Activated naive CD4-positive, alpha-beta T cell treated with anti-CD3 and anti-CD28 coated beads, Interleukin-2, amount 50 U/mL, for 72 hours (primary cell): ENCODE measurements around the gene ANKIB1. TPM values are rescaled to one million over a fixed set of nuclear protein-coding genes. Genes with fewer than 3 reads are reported as not detected.

Source experiments
- ATAC-seq, 2 donors: fragments of 150-1000 bp; cut with Tn5 transposase; 2 replicates each; pipeline ENCODE4 v1.10.0; 2021; ENCODE audit warnings: mild to moderate bottlenecking in 2 of 2, moderate library complexity in 2 of 2
- DNase-seq, 2 donors: peaks; one replicate each; pipeline ENCODE4 v3.0.0; 2021 to 2022; ENCODE audit warnings: low spot score in 2 of 2
- H3K27ac Mint-ChIP-seq, 2 donors: one replicate each; pipeline ENCODE4 v1.8.0; 2022; ENCODE audit warnings: mild to moderate bottlenecking in 2 of 2, mixed read lengths in 2 of 2
- H3K36me3 Mint-ChIP-seq, 2 donors: one replicate each; pipeline ENCODE4 v1.8.0; 2022; ENCODE audit warnings: mixed read lengths in 2 of 2
- H3K9me3 Mint-ChIP-seq, 2 donors: one replicate each; pipeline ENCODE4 v1.8.0; 2022; ENCODE audit warnings: mixed read lengths in 2 of 2
- total RNA-seq, 2 donors: library from RNA; stranded (reverse); gene quantifications; one replicate each; pipeline ENCODE4 v1.2.3, GENCODE V29; 2022

Gene ANKIB1
- total RNA-seq, 2 donors from 2014 or later: 34.4 to 50.7 TPM

GRCh38 chr7:92296235-92296634 is 50.5 kb downstream of the ANKIB1 start:
- Mint-ChIP-seq H3K36me3 (no peaks in the 10 kb centered on the region), H3K9me3 (no peaks in the 10 kb centered on the region), H3K27ac (no peak overlapping the region)
- DNase-seq (no peak), ATAC-seq (no peak)

- no peaks in the 10 kb centered on the region for H3K9me3 Mint-ChIP-seq
- H3K36me3 Mint-ChIP-seq: no peaks in the 10 kb centered on the region
- DNase-seq (no peak), ATAC-seq (no peak)
- H3K27ac Mint-ChIP-seq: no peak overlapping the region
These were observed 51.2 kb downstream of the ANKIB1 start for GRCh38 chr7:92296880-92297445.

GRCh38 chr7:92297736-92298135 is 52.0 kb downstream of the ANKIB1 start:
- Mint-ChIP-seq H3K36me3 (no peaks in the 10 kb centered on the region), H3K27ac (no peak overlapping the region), H3K9me3 (no peaks in the 10 kb centered on the region)
- DNase-seq (no peak), ATAC-seq (no peak)

GRCh38 chr7:92303761-92304160 is 58.0 kb downstream of the ANKIB1 start:
- H3K9me3 Mint-ChIP-seq: no peaks in the 10 kb centered on the region
- ATAC-seq (no peak), DNase-seq (no peak)
- no peak overlapping the region for H3K27ac Mint-ChIP-seq
- H3K36me3 Mint-ChIP-seq: no peaks in the 10 kb centered on the region

GRCh38 chr7:92304406-92304893 is 58.7 kb downstream of the ANKIB1 start:
- DNase-seq: no peak
- ATAC-seq: no peak
- no peaks in the 10 kb centered on the region for H3K36me3 Mint-ChIP-seq
- no peak overlapping the region for H3K27ac Mint-ChIP-seq
- no peaks in the 10 kb centered on the region for H3K9me3 Mint-ChIP-seq

- Mint-ChIP-seq H3K9me3 (no peaks in the 10 kb centered on the region), H3K36me3 (no peaks in the 10 kb centered on the region), H3K27ac (peak overlapping the region in 1 of 2 donors; percentile 35)
- DNase-seq (no peak), ATAC-seq (no peak)
These were observed 60.4 kb downstream of the ANKIB1 start for GRCh38 chr7:92306153-92306552.

- H3K27ac Mint-ChIP-seq: no peak overlapping the region
- no peaks in the 10 kb centered on the region for H3K9me3 Mint-ChIP-seq
- no peak for ATAC-seq
- H3K36me3 Mint-ChIP-seq: no peaks in the 10 kb centered on the region
- DNase-seq: no peak
These were observed 67.3 kb downstream of the ANKIB1 start for GRCh38 chr7:92313055-92313454.

GRCh38 chr7:92319243-92319642 is 73.5 kb downstream of the ANKIB1 start:
- Mint-ChIP-seq H3K9me3 (no peaks in the 10 kb centered on the region), H3K36me3 (peaks cover 0 to 6% of the 10 kb centered on the region in 2 donors), H3K27ac (no peak overlapping the region)
- DNase-seq (no peak), ATAC-seq (no peak)

- peaks cover 0 to 8% of the 10 kb centered on the region in 2 donors for H3K36me3 Mint-ChIP-seq
- H3K9me3 Mint-ChIP-seq: no peaks in the 10 kb centered on the region
- ATAC-seq: no peak
- no peak for DNase-seq
- H3K27ac Mint-ChIP-seq: no peak overlapping the region
These were observed 79.4 kb downstream of the ANKIB1 start for GRCh38 chr7:92325173-92325572.

GRCh38 chr7:92325858-92326257 is 80.1 kb downstream of the ANKIB1 start:
- no peak for DNase-seq
- H3K27ac Mint-ChIP-seq: no peak overlapping the region
- ATAC-seq: no peak
- H3K9me3 Mint-ChIP-seq: no peaks in the 10 kb centered on the region
- peaks cover 0 to 5% of the 10 kb centered on the region in 2 donors for H3K36me3 Mint-ChIP-seq

GRCh38 chr7:92330835-92331438 is 85.2 kb downstream of the ANKIB1 start:
- Mint-ChIP-seq H3K27ac (no peak overlapping the region), H3K36me3 (peaks cover 6 to 9% of the 10 kb centered on the region in 2 donors), H3K9me3 (no peaks in the 10 kb centered on the region)
- ATAC-seq (no peak), DNase-seq (no peak)

GRCh38 chr7:92331508-92331907 is 85.7 kb downstream of the ANKIB1 start:
- Mint-ChIP-seq H3K27ac (no peak overlapping the region), H3K9me3 (no peaks in the 10 kb centered on the region)

GRCh38 chr7:92332782-92333181 is 87.0 kb downstream of the ANKIB1 start:
- DNase-seq (no peak), ATAC-seq (no peak)
- no peak overlapping the region for H3K27ac Mint-ChIP-seq
- H3K36me3 Mint-ChIP-seq: peaks cover 9 to 12% of the 10 kb centered on the region in 2 donors
- H3K9me3 Mint-ChIP-seq: no peaks in the 10 kb centered on the region

More at GRCh38 chr7:92331508-92331907, 85.7 kb downstream of the ANKIB1 start:
- H3K36me3 Mint-ChIP-seq: peaks cover 9 to 12% of the 10 kb centered on the region in 2 donors
- no peak for ATAC-seq
- DNase-seq: no peak

- DNase-seq (no peak), ATAC-seq (no peak)
- Mint-ChIP-seq H3K27ac (no peak overlapping the region), H3K9me3 (no peaks in the 10 kb centered on the region), H3K36me3 (peaks cover 9 to 12% of the 10 kb centered on the region in 2 donors)
These were observed 88.1 kb downstream of the ANKIB1 start for GRCh38 chr7:92333866-92334265.

GRCh38 chr7:92335574-92335973 is 89.8 kb downstream of the ANKIB1 start:
- ATAC-seq (no peak), DNase-seq (no peak)
- peaks cover 4 to 12% of the 10 kb centered on the region in 2 donors for H3K36me3 Mint-ChIP-seq
- no peaks in the 10 kb centered on the region for H3K9me3 Mint-ChIP-seq
- no peak overlapping the region for H3K27ac Mint-ChIP-seq

GRCh38 chr7:92336662-92337340 is 91.0 kb downstream of the ANKIB1 start:
- Mint-ChIP-seq H3K27ac (no peak overlapping the region), H3K9me3 (no peaks in the 10 kb centered on the region), H3K36me3 (peaks cover 4 to 12% of the 10 kb centered on the region in 2 donors)
- DNase-seq (no peak), ATAC-seq (no peak)

GRCh38 chr7:92340016-92340415 is 94.2 kb downstream of the ANKIB1 start:
- Mint-ChIP-seq H3K36me3 (peaks cover 0 to 12% of the 10 kb centered on the region in 2 donors), H3K9me3 (no peaks in the 10 kb centered on the region), H3K27ac (no peak overlapping the region)
- no peak for DNase-seq
- no peak for ATAC-seq
